ENCODE results near the gene GAL.

GRCh38 chr11:68693484-68693882 is 9.1 kb downstream of the GAL start:
- TF ChIP-seq POLR2A (IDR thresholded peaks at IDR 0.05; ENCODE audit: low read length), result no peak
- no peak for TF ChIP-seq GATA1 (IDR thresholded peaks at IDR 0.05; ENCODE audit: low read depth, low read length)
